ENCODE results near the gene TNIK.

- no peak for TF ChIP-seq REST (IDR thresholded peaks at IDR 0.05; ENCODE audit: insufficient read depth in 1 of 2, low read depth in 2 of 2, low read length in 2 of 2)
- TF ChIP-seq POLR2AphosphoS5 (IDR thresholded peaks at IDR 0.05; ENCODE audit: low read depth, low read length) = no peak
- no peak for TF ChIP-seq SIN3A (IDR thresholded peaks at IDR 0.05; ENCODE audit: borderline replicate concordance, insufficient read depth, low read length)
- no peak for TF ChIP-seq TAF1 (IDR thresholded peaks at IDR 0.05; ENCODE audit: borderline replicate concordance, insufficient read depth, low read length)
- TF ChIP-seq FOXP2 (optimal IDR thresholded peaks at IDR 0.05; ENCODE audit: borderline replicate concordance, extremely low read depth, extremely low read length, insufficient read depth) = no peak
These were observed 48.2 kb downstream of the TNIK start for GRCh38 chr3:171412054-171412453.

Data from PFSK-1 (cell line).